GM23338 (cell line): ENCODE results near the gene ZNF366. TPM values are rescaled to one million over a fixed set of nuclear protein-coding genes. Genes with fewer than 3 reads are reported as not detected.

Experiments
- ATAC-seq: fragments of 200-7000 bp; cut with Tn5 transposase; 3 replicates; pipeline ENCODE4 v1.9.1; 2020
- DNase-seq: peaks from one replicate; pipeline ENCODE4 v3.0.0-alpha.2; 2015; ENCODE audit warnings: low spot score
- H2AFZ ChIP-seq: fragments of 200-600 bp; sonication (generic); 2 replicates; pipeline ENCODE4 v1.8.0; 2016; ENCODE audit warnings: antibody characterized with exemption, mild to moderate bottlenecking, moderate library complexity
- H3F3A ChIP-seq: fragments of 200-600 bp; sonication (generic); replicated peaks from 2 replicates; pipeline ENCODE4 v1.8.0; 2017; ENCODE audit warnings: antibody characterized with exemption, mixed run types, low read depth
- H3K27ac ChIP-seq: fragments of 200-600 bp; sonication (generic); 2 replicates; pipeline ENCODE4 v1.6.1; 2016; ENCODE audit warnings: low read depth
- H3K27me3 ChIP-seq: fragments of 200-600 bp; sonication (generic); 2 replicates; pipeline ENCODE4 v1.8.0; 2016; ENCODE audit warnings: mild to moderate bottlenecking, mixed run types, moderate library complexity; ENCODE audit not compliant: insufficient read depth
- H3K36me3 ChIP-seq: fragments of 200-600 bp; sonication (generic); 2 replicates; pipeline ENCODE4 v1.8.0; 2016; ENCODE audit warnings: mild to moderate bottlenecking; ENCODE audit not compliant: insufficient read depth
- H3K4me1 ChIP-seq: fragments of 200-600 bp; sonication (generic); 2 replicates; pipeline ENCODE4 v1.8.0; 2016; ENCODE audit warnings: mild to moderate bottlenecking, moderate library complexity; ENCODE audit not compliant: insufficient read depth
- H3K4me2 ChIP-seq: fragments of 200-600 bp; sonication (generic); 2 replicates; pipeline ENCODE4 v1.7.1; 2017; ENCODE audit warnings: mixed run types
- H3K4me3 ChIP-seq: fragments of 200-600 bp; sonication (generic); 2 replicates; pipeline ENCODE4 v1.6.1; 2016; ENCODE audit warnings: mixed run types
- H3K79me2 ChIP-seq: fragments of 200-600 bp; sonication (generic); replicated peaks from 2 replicates; pipeline ENCODE4 v1.8.0; 2017; ENCODE audit warnings: mild to moderate bottlenecking; ENCODE audit not compliant: insufficient read depth
- H3K9me2 ChIP-seq: fragments of 200-600 bp; sonication (generic); 2 replicates; pipeline ENCODE4 v1.8.0; 2017; ENCODE audit not compliant: insufficient read depth
- H4K20me1 ChIP-seq: fragments of 200-600 bp; sonication (generic); replicated peaks from 2 replicates; pipeline ENCODE4 v1.8.0; 2017; ENCODE audit warnings: mild to moderate bottlenecking; ENCODE audit not compliant: insufficient read depth
- H3K27ac Mint-ChIP-seq: 2 replicates; pipeline ENCODE4 v1.8.0; 2020; ENCODE audit warnings: inconsistent platforms, mild to moderate bottlenecking, moderate library complexity, mixed read lengths
- H3K27me3 Mint-ChIP-seq: 3 replicates; pipeline ENCODE4 v1.8.0; 2022; ENCODE audit warnings: low read depth, mild to moderate bottlenecking, moderate library complexity, mixed read lengths, inconsistent platforms; ENCODE audit not compliant: insufficient read depth, poor library complexity
- H3K36me3 Mint-ChIP-seq: 3 replicates; pipeline ENCODE4 v1.8.0; 2021; ENCODE audit warnings: low read depth, mild to moderate bottlenecking, inconsistent platforms, moderate library complexity, mixed read lengths
- H3K4me1 Mint-ChIP-seq: 3 replicates; pipeline ENCODE4 v1.8.0; 2020; ENCODE audit warnings: mild to moderate bottlenecking, inconsistent platforms, mixed read lengths
- H3K4me3 Mint-ChIP-seq: 3 replicates; pipeline ENCODE4 v1.8.0; 2021; ENCODE audit warnings: moderate library complexity, mild to moderate bottlenecking, inconsistent platforms, mixed read lengths
- H3K9me3 Mint-ChIP-seq: 3 replicates; pipeline ENCODE4 v1.8.0; 2020; ENCODE audit warnings: moderate library complexity, mild to moderate bottlenecking, inconsistent platforms, mixed read lengths
- CREB1 ChIP-seq: fragments of 250-450 bp; sonication (Bioruptor Pico); IDR thresholded peaks from 2 replicates; pipeline ENCODE4 v1.5.0; 2020; ENCODE audit warnings: low read depth, mild to moderate bottlenecking, moderate library complexity
- POLR2AphosphoS5 ChIP-seq: IDR thresholded peaks from 2 replicates; pipeline ENCODE4 v1.6.1; 2016; ENCODE audit warnings: antibody characterized with exemption, low read depth
- REST ChIP-seq: IDR thresholded peaks from one replicate; pipeline ENCODE4 v1.6.1; 2018; ENCODE audit warnings: antibody characterized with exemption; ENCODE audit not compliant: unreplicated experiment
- STAT1 ChIP-seq: IDR thresholded peaks from one replicate; pipeline ENCODE4 v1.6.1; 2016; ENCODE audit warnings: antibody characterized with exemption; ENCODE audit not compliant: unreplicated experiment
- ZNF331 ChIP-seq: fragments of 250-450 bp; sonication (Bioruptor Pico); IDR thresholded peaks from 2 replicates; pipeline ENCODE4 v1.5.0; 2020; ENCODE audit warnings: low read depth, mild to moderate bottlenecking, moderate library complexity
- polyA plus RNA-seq: library from polyadenylated mRNA; unstranded; fragments of >200 nt; fragmentation: Nextera tagmentation; extraction: Ambion mirVana; gene quantifications from 2 replicates; pipeline ENCODE4 v1.2.1, GENCODE V29; 2016
- total RNA-seq: library from RNA; depleted of rRNA; stranded (reverse); fragments of >200 nt; shearing (Covaris generic); gene quantifications from 2 replicates; pipeline ENCODE4 v1.2.3, GENCODE V29; 2014
- TF ChIP-seq, protein P1 (sequence below): fragments of 250-450 bp; sonication (Bioruptor Pico); IDR thresholded peaks from 2 replicates; pipeline ENCODE4 v1.5.0; 2020; ENCODE audit warnings: mild to moderate bottlenecking, moderate library complexity

ZNF366 gene
- total and polyA plus RNA-seq, 2 experiments from 2014 or later: not detected

DNA sequence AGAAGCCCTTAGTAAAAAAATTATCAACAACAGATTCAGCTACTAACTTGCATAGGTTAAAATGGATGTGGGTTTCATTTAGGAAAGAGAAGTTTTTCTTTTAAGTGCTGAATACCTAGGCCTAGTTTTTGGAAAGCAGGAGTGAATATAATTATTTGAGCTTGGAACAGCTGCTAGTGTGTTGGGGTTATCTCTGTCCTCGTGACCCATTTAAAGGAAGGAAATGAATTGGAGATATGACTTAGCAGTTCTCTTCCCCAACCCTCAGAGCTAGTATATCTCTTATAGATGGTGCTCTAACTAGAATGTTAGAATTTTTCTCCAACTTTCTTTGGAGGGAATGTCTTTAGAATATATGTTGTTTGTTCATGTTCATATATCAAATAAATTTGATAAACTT is 38.6 kb downstream of the ZNF366 start (continued):
- TF ChIP-seq, protein P1, sequence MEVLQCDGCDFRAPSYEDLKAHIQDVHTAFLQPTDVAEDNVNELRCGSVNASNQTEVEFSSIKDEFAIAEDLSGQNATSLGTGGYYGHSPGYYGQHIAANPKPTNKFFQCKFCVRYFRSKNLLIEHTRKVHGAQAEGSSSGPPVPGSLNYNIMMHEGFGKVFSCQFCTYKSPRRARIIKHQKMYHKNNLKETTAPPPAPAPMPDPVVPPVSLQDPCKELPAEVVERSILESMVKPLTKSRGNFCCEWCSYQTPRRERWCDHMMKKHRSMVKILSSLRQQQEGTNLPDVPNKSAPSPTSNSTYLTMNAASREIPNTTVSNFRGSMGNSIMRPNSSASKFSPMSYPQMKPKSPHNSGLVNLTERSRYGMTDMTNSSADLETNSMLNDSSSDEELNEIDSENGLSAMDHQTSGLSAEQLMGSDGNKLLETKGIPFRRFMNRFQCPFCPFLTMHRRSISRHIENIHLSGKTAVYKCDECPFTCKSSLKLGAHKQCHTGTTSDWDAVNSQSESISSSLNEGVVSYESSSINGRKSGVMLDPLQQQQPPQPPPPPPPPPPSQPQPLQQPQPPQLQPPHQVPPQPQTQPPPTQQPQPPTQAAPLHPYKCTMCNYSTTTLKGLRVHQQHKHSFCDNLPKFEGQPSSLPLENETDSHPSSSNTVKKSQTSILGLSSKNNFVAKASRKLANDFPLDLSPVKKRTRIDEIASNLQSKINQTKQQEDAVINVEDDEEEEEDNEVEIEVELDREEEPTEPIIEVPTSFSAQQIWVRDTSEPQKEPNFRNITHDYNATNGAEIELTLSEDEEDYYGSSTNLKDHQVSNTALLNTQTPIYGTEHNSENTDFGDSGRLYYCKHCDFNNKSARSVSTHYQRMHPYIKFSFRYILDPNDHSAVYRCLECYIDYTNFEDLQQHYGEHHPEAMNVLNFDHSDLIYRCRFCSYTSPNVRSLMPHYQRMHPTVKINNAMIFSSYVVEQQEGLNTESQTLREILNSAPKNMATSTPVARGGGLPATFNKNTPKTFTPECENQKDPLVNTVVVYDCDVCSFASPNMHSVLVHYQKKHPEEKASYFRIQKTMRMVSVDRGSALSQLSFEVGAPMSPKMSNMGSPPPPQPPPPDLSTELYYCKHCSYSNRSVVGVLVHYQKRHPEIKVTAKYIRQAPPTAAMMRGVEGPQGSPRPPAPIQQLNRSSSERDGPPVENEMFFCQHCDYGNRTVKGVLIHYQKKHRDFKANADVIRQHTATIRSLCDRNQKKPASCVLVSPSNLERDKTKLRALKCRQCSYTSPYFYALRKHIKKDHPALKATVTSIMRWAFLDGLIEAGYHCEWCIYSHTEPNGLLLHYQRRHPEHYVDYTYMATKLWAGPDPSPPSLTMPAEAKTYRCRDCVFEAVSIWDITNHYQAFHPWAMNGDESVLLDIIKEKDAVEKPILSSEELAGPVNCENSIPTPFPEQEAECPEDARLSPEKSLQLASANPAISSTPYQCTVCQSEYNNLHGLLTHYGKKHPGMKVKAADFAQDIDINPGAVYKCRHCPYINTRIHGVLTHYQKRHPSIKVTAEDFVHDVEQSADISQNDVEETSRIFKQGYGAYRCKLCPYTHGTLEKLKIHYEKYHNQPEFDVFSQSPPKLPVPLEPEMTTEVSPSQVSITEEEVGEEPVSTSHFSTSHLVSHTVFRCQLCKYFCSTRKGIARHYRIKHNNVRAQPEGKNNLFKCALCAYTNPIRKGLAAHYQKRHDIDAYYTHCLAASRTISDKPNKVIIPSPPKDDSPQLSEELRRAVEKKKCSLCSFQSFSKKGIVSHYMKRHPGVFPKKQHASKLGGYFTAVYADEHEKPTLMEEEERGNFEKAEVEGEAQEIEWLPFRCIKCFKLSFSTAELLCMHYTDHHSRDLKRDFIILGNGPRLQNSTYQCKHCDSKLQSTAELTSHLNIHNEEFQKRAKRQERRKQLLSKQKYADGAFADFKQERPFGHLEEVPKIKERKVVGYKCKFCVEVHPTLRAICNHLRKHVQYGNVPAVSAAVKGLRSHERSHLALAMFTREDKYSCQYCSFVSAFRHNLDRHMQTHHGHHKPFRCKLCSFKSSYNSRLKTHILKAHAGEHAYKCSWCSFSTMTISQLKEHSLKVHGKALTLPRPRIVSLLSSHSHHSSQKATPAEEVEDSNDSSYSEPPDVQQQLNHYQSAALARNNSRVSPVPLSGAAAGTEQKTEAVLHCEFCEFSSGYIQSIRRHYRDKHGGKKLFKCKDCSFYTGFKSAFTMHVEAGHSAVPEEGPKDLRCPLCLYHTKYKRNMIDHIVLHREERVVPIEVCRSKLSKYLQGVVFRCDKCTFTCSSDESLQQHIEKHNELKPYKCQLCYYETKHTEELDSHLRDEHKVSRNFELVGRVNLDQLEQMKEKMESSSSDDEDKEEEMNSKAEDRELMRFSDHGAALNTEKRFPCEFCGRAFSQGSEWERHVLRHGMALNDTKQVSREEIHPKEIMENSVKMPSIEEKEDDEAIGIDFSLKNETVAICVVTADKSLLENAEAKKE (CRISPR knock-in tag): no peak
- TF ChIP-seq POLR2AphosphoS5 (no peak), REST (no peak), CREB1 (CRISPR knock-in tag) (no peak)

DNA sequence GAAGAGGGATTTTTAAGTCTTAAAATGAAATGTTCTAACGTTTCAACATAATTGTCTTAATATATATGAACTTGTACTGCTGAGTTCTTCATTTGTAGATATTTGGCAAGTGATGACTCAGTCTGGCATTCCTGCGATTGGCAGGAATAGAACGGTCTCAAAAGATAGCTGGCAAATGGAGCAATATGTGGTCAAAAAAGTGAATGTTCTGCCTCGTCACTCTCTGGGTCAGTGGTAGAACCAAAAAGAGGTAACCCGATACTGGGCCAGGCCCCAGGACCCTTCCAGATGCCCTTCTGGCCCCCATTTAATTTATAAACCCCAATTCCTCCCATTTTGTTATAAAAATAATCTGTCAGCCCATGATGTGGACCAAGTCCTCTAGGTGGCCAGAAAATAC is 39.2 kb downstream of the ZNF366 start:
- DNase-seq (no peak), ATAC-seq (no peak)
- Mint-ChIP-seq H3K9me3 (no peaks in the 10 kb centered on the region), H3K4me1 (peaks cover 4% of the 10 kb centered on the region; the same call in 2 of the 3 replicates), H3K27me3 (peaks cover 2% of the 10 kb centered on the region), H3K27ac (no peak overlapping the region), H3K36me3 (no peaks in the 10 kb centered on the region), H3K4me3 (no peak overlapping the region)
- H3K36me3 ChIP-seq: no peaks in the 10 kb centered on the region
- no peak overlapping the region for H3K4me3 ChIP-seq
- H3K4me2 ChIP-seq: no peak overlapping the region
- H3K9me2 ChIP-seq: peaks cover 10% of the 10 kb centered on the region; the same call in 1 of the 2 replicates
- no peaks in the 10 kb centered on the region for H3F3A ChIP-seq
- no peaks in the 10 kb centered on the region for H3K27me3 ChIP-seq
- H2AFZ ChIP-seq: peak overlapping the region; percentile 49
- TF ChIP-seq STAT1 (no peak), ZNF331 (CRISPR knock-in tag) (no peak), REST (no peak), CREB1 (CRISPR knock-in tag) (no peak)
- H3K4me1 ChIP-seq: no peaks in the 10 kb centered on the region
- no peaks in the 10 kb centered on the region for H4K20me1 ChIP-seq
- no peak overlapping the region for H3K27ac ChIP-seq
- H3K79me2 ChIP-seq: no peaks in the 10 kb centered on the region
